ENCODE measurements around the gene FLAD1. TPM values are rescaled to one million over a fixed set of nuclear protein-coding genes. Genes with fewer than 3 reads are reported as not detected.

The FLAD1 gene
- total and polyA plus RNA-seq, 2 of the 8 experiments (the other 6 are each of a cell fraction or from before 2014, with no cell fraction given), result 104 to 143 TPM

GRCh38 chr1:155009221-155009711 is 26.1 kb downstream of the FLAD1 start:
- FAIRE-seq (no peak), DNase-seq (ENCODE audit: low read depth in 1 of 2, low spot score in 2 of 2) (no peak)
- H3K27me3 ChIP-seq (replicated peaks in 1 of 4; ENCODE audit: control insufficient read depth in 3 of 4, extremely low read depth in 1 of 4, insufficient read depth in 3 of 4, low read length in 3 of 4), result no peaks in the 10 kb centered on the region
- no peak overlapping the region for H3K27ac ChIP-seq (ENCODE audit: low read depth, low read length)
- H2BK15ac ChIP-seq (ENCODE audit: low read length), result no peak overlapping the region
- no peaks in the 10 kb centered on the region for H3K9me3 ChIP-seq (ENCODE audit: insufficient read depth in 2 of 2, low read depth in 1 of 2, low read length in 1 of 2)
- H2BK120ac ChIP-seq (replicated peaks; ENCODE audit: low read depth, low read length), result no peak overlapping the region
- peaks cover 0 to 55% of the 10 kb centered on the region in 2 experiments; a peak in 3 of 4 replicates for H3K79me2 ChIP-seq (ENCODE audit: control insufficient read depth in 1 of 2, insufficient read depth in 2 of 2, low read length in 2 of 2)
- peaks cover 0 to 16% of the 10 kb centered on the region in 2 experiments for H4K20me1 ChIP-seq (replicated peaks in 1 of 2; ENCODE audit: control insufficient read depth in 1 of 2, insufficient read depth in 2 of 2, low read length in 2 of 2)
- no peak overlapping the region for H4K8ac ChIP-seq (ENCODE audit: extremely low read depth, insufficient read depth, low read length)
- no peak overlapping the region for H3K23ac ChIP-seq (ENCODE audit: insufficient read length)
- no peak overlapping the region for H2BK12ac ChIP-seq (ENCODE audit: low read depth, low read length)
- no peak overlapping the region for H3K14ac ChIP-seq (ENCODE audit: insufficient read length)
- peaks cover 14 to 63% (median 42%) of the 10 kb centered on the region in 4 experiments for H3K4me1 ChIP-seq (replicated peaks in 1 of 4; ENCODE audit: control insufficient read depth in 3 of 4, insufficient read depth in 4 of 4, low read length in 3 of 4)
- 91% methylated on average over 10 of the region's 12 CpGs; no CpG with 5 or more reads in 1 of the 2 experiments for WGBS, 2 experiments (ENCODE audit: extremely low coverage in 1 of 2, insufficient coverage in 1 of 2, insufficient read length in 1 of 2, insufficient replicate concordance in 2 of 2, low coverage in 1 of 2, low lambda C conversion rate in 2 of 2, missing lambda C conversion rate in 1 of 2)
- no peak overlapping the region for H3K4ac ChIP-seq (replicated peaks; ENCODE audit: insufficient read length, low read depth, low read length)
- H4K91ac ChIP-seq (replicated peaks; ENCODE audit: insufficient read length, low read length), result no peak overlapping the region
- peaks cover 0 to 4% (median 1%) of the 10 kb centered on the region in 4 experiments; a peak in 4 of 8 replicates for H3K36me3 ChIP-seq (ENCODE audit: control insufficient read depth in 2 of 4, insufficient read depth in 4 of 4, low read length in 3 of 4)
- peaks cover 20% of the 10 kb centered on the region for H3K79me1 ChIP-seq (ENCODE audit: low read depth, low read length)
- no peak overlapping the region for H4K5ac ChIP-seq (ENCODE audit: insufficient read length, low read depth, low read length)
- H3K56ac ChIP-seq (replicated peaks; ENCODE audit: insufficient read length, low read depth, low read length), result no peak overlapping the region
- ChIA-PET POLR2A (ENCODE audit: partially characterized antibody) (interaction anchor here (0.9 to 14.8 kb wide), 5 partner anchors 6 to 54 kb away, joined by 3 to 128 read pairs (median 10); partner anchors contain the start of genes CKS1B, FLAD1, LENEP and PBXIP1), CTCF (ENCODE audit: partially characterized antibody) (interaction anchor here (0.5 to 18.6 kb wide), 10 partner anchors 9 to 120 kb away, joined by 3 to 354 read pairs (median 4); partner anchors contain the start of genes ADAM15, LENEP and ZBTB7B)
- no peak overlapping the region for H3K9ac ChIP-seq (replicated peaks in 1 of 4; ENCODE audit: extremely low read depth in 1 of 4, low read depth in 3 of 4, low read length in 3 of 4)
- 0 out of 4 replicates have a peak overlapping the region, but pooled peaks have one; percentile 34 to 42 for H3K4me2 ChIP-seq (ENCODE audit: insufficient read depth in 1 of 2, low read depth in 2 of 2, low read length in 2 of 2)
- no peak overlapping the region for H2BK20ac ChIP-seq (ENCODE audit: low read length)
- H2AFZ ChIP-seq (ENCODE audit: low read length), result no peak overlapping the region
- no peak overlapping the region for H2AK5ac ChIP-seq (ENCODE audit: low read depth, low read length)
- peak overlapping the region in 1 of 4 experiments; percentile 36; a peak in 2 of 8 replicates for H3K4me3 ChIP-seq (ENCODE audit: extremely low read depth in 1 of 4, insufficient read depth in 2 of 4, low read depth in 3 of 4, low read length in 4 of 4)
- H3K18ac ChIP-seq (ENCODE audit: extremely low read depth, low read length), result peak overlapping the region; percentile 38; the same call in 1 of the 2 replicates
- peak overlapping the region; percentile 44; the same call in 1 of the 2 replicates for H2BK5ac ChIP-seq (ENCODE audit: low read depth, low read length)
- peaks cover 2% of the 10 kb centered on the region; the same call in 1 of the 2 replicates for H3K23me2 ChIP-seq (ENCODE audit: low read depth, low read length)
- TF ChIP-seq EGR1 (IDR thresholded peaks at IDR 0.05; ENCODE audit: borderline replicate concordance, low read depth, low read length) (no peak), RBBP5 (IDR thresholded peaks at IDR 0.05; ENCODE audit: borderline replicate concordance, low read depth, low read length) (no peak), KDM5A (IDR thresholded peaks at IDR 0.05; ENCODE audit: low read length) (no peak), TAF1 (IDR thresholded peaks at IDR 0.05; ENCODE audit: low read depth, low read length) (no peak)

Measured in H1 (cell line).